GM12878 (cell line): ENCODE data around the gene RPS6KA5. TPM values are rescaled to one million over a fixed set of nuclear protein-coding genes. Genes with fewer than 3 reads are reported as not detected.

Source experiments
- ATAC-seq: fragments of 200-7000 bp; cut with Tn5 transposase; 3 replicates; pipeline ENCODE4 v1.9.1; 2020; ENCODE audit warnings: mild to moderate bottlenecking, moderate library complexity
- BruUV-seq: library from RNA; stranded (reverse); fragments of 400-500 nt; replicated peaks from 2 replicates; lab custom pipeline; 2021; lab: Mats Ljungman, UMichigan
- CTCF ChIA-PET: fragments of 300-600 bp; sonication (Branson Sonifier 250); formaldehyde crosslinking; extraction: SDS; loops from one replicate; lab custom pipeline; 2021; ENCODE audit warnings: inconsistent platforms; lab: Yijun Ruan, JAX
- POLR2A ChIA-PET: fragments of 350-600 bp; formaldehyde crosslinking; extraction: SDS; loops from one replicate; lab custom pipeline; 2021; ENCODE audit warnings: inconsistent platforms; lab: Charles Lee
- RAD21 ChIA-PET: fragments of 300-600 bp; sonication (Branson Sonifier 250); formaldehyde crosslinking; loops from one replicate; lab custom pipeline; 2023; ENCODE audit warnings: antibody characterized with exemption; ENCODE audit not compliant: unreplicated experiment; lab: Charles Lee
- SMC1A ChIA-PET: fragments of 300-600 bp; sonication (Branson Sonifier 250); formaldehyde crosslinking; loops from one replicate; lab custom pipeline; 2023; ENCODE audit not compliant: unreplicated experiment, uncharacterized antibody; lab: Charles Lee
- DNase-seq: peaks from one replicate; pipeline ENCODE4 v3.0.0-alpha.2; 2011; ENCODE audit warnings: low read depth, low spot score
- FAIRE-seq: peaks from 3 replicates; lab custom pipeline; 2011; peaks lifted over from hg19 to GRCh38; lab: Jason Lieb, UNC
- H2AFZ ChIP-seq: 2 replicates; pipeline ENCODE4 v1.6.0; 2011; ENCODE audit warnings: low read depth, low read length, control low read depth; ENCODE audit not compliant: control insufficient read depth
- H3K27ac ChIP-seq: 2 replicates; pipeline ENCODE4 v1.5.1; 2011; ENCODE audit warnings: control low read depth; ENCODE audit not compliant: control insufficient read depth, insufficient read depth
- H3K27me3 ChIP-seq, 2 experiments: replicated peaks in 1 of 2; 2 replicates each; pipeline versions ENCODE4 v1.6.0 to v1.6.1; 2011; ENCODE audit warnings: low read length in 1 of 2; ENCODE audit not compliant: control insufficient read depth in 2 of 2, insufficient read depth in 2 of 2
- H3K36me3 ChIP-seq, 2 experiments: 2 replicates each; pipeline ENCODE4 v1.5.1; 2011; ENCODE audit warnings: low read length in 1 of 2; ENCODE audit not compliant: control insufficient read depth in 2 of 2, insufficient read depth in 2 of 2
- H3K4me1 ChIP-seq: 2 replicates; pipeline ENCODE4 v1.6.1; 2011; ENCODE audit warnings: mild to moderate bottlenecking, low read length, moderate library complexity, mixed read lengths; ENCODE audit not compliant: control insufficient read depth, insufficient read depth
- H3K4me2 ChIP-seq: 2 replicates; pipeline ENCODE4 v1.6.0; 2011; ENCODE audit warnings: control low read depth; ENCODE audit not compliant: control insufficient read depth, insufficient read depth
- H3K4me3 ChIP-seq: fragments of 200-600 bp; sonication (generic); 2 replicates; pipeline ENCODE4 v1.5.1; 2016
- H3K79me2 ChIP-seq: 2 replicates; pipeline ENCODE4 v1.6.0; 2011; ENCODE audit warnings: low read length; ENCODE audit not compliant: control insufficient read depth, insufficient read depth
- H3K9ac ChIP-seq: 2 replicates; pipeline ENCODE4 v1.8.0; 2011; ENCODE audit warnings: low read length, control low read depth, mixed read lengths; ENCODE audit not compliant: control insufficient read depth, insufficient read depth
- H3K9me3 ChIP-seq: replicated peaks from 3 replicates; pipeline ENCODE4 v1.5.1; 2011; ENCODE audit warnings: mild to moderate bottlenecking, low read length; ENCODE audit not compliant: control insufficient read depth, insufficient read depth
- H4K20me1 ChIP-seq: 2 replicates; pipeline ENCODE4 v1.6.0; 2011; ENCODE audit not compliant: control insufficient read depth, insufficient read depth
- EED ChIP-seq: sonication (generic); IDR thresholded peaks from 2 replicates; pipeline ENCODE4 v1.6.1; 2016; ENCODE audit warnings: antibody characterized with exemption, low read depth
- FOXK2 ChIP-seq: fragments of 450-650 bp; IDR thresholded peaks from 2 replicates; pipeline ENCODE4 v1.6.1; 2017; ENCODE audit warnings: mild to moderate bottlenecking, moderate library complexity
- FOXM1 ChIP-seq: IDR thresholded peaks from 2 replicates; pipeline ENCODE4 v1.6.1; 2012; ENCODE audit warnings: low read depth, mild to moderate bottlenecking, inconsistent platforms, low read length, moderate library complexity
- IKZF1 ChIP-seq: fragments of 450-650 bp; conservative IDR thresholded peaks from 2 replicates; pipeline ENCODE4 v1.6.1; 2017; ENCODE audit warnings: antibody characterized with exemption, mild to moderate bottlenecking
- IKZF2 ChIP-seq, 2 experiments: fragments of 450-650 bp; IDR thresholded peaks; 2 replicates each; pipeline ENCODE4 v1.6.1; 2017; ENCODE audit warnings: mild to moderate bottlenecking in 2 of 2, moderate library complexity in 2 of 2
- JUND ChIP-seq: IDR thresholded peaks from 2 replicates; pipeline ENCODE4 v1.6.1; 2012; ENCODE audit warnings: low read depth, mild to moderate bottlenecking, low read length, improper control_type of control experiment, moderate library complexity
- MEF2B ChIP-seq: fragments of 450-650 bp; IDR thresholded peaks from 2 replicates; pipeline ENCODE4 v1.6.1; 2018; ENCODE audit warnings: mild to moderate bottlenecking, moderate library complexity; ENCODE audit not compliant: partially characterized antibody, poor library complexity, severe bottlenecking
- MYC ChIP-seq: IDR thresholded peaks from 2 replicates; pipeline ENCODE4 v1.6.1; 2011; ENCODE audit warnings: mild to moderate bottlenecking, low read length, moderate library complexity, inconsistent platforms; ENCODE audit not compliant: insufficient read depth, insufficient replicate concordance, insufficient read length, severe bottlenecking
- PAX5 ChIP-seq: IDR thresholded peaks from 2 replicates; pipeline ENCODE4 v1.6.1; 2011; ENCODE audit warnings: low read depth, low read length, borderline replicate concordance
- RFX5 ChIP-seq: IDR thresholded peaks from 2 replicates; pipeline ENCODE4 v1.6.1; 2011; ENCODE audit warnings: low read depth, low read length, improper control_type of control experiment
- SIN3A ChIP-seq: IDR thresholded peaks from 2 replicates; pipeline ENCODE4 v1.6.1; 2012; ENCODE audit warnings: low read depth, low read length, improper control_type of control experiment
- SMAD1 ChIP-seq: fragments of 450-650 bp; IDR thresholded peaks from 2 replicates; pipeline ENCODE4 v1.6.1; 2018; ENCODE audit warnings: mild to moderate bottlenecking, low read depth; ENCODE audit not compliant: partially characterized antibody
- SMC3 ChIP-seq: IDR thresholded peaks from 2 replicates; pipeline ENCODE4 v1.6.1; 2011; ENCODE audit warnings: low read length, improper control_type of control experiment, borderline replicate concordance
- SPI1 ChIP-seq: IDR thresholded peaks from 2 replicates; pipeline ENCODE4 v1.6.1; 2011; ENCODE audit warnings: low read depth, mild to moderate bottlenecking, low read length, moderate library complexity, borderline replicate concordance; ENCODE audit not compliant: insufficient read depth
- STAT3 ChIP-seq: IDR thresholded peaks from 2 replicates; pipeline ENCODE4 v1.6.1; 2011; ENCODE audit warnings: low read depth, low read length, improper control_type of control experiment
- ZNF384 ChIP-seq: IDR thresholded peaks from 2 replicates; pipeline ENCODE4 v1.6.1; 2012; ENCODE audit warnings: low read depth, mild to moderate bottlenecking, low read length, improper control_type of control experiment, borderline replicate concordance
- ZNF622 ChIP-seq: fragments of 450-650 bp; IDR thresholded peaks from 2 replicates; pipeline ENCODE4 v1.6.1; 2017; ENCODE audit warnings: mild to moderate bottlenecking, inconsistent platforms
- ZSCAN29 ChIP-seq: fragments of 450-650 bp; IDR thresholded peaks from 2 replicates; pipeline ENCODE4 v1.6.1; 2017; ENCODE audit warnings: mild to moderate bottlenecking, moderate library complexity
- WGBS: methylation state at CpG from one replicate; pipeline ENCODE4 v1.1.6; 2016; ENCODE audit warnings: low lambda C conversion rate; ENCODE audit not compliant: insufficient replicate concordance, insufficient coverage; ENCODE audit errors: missing lambda C conversion rate; 5-methylcytosine and 5-hydroxymethylcytosine counted together
- in situ Hi-C: fragments of 300-500 bp; cut with MboI; formaldehyde crosslinking; loops from 9 replicates; pipeline ENCODE4 v1.14.3; 2018; ENCODE audit warnings: mixed read lengths
- intact Hi-C: fragments of 100-400 bp; cut with micrococcal nuclease; formaldehyde crosslinking; loops from one replicate; pipeline ENCODE4 v1.14.2; 2022; ENCODE audit not compliant: unreplicated experiment
- polyA plus RNA-seq, 11 experiments: library from polyadenylated mRNA; depleted of rRNA in 4 of 11; unstranded in 6 of 11; stranded (reverse) in 5 of 11; fragments of >200 nt; fragmentation: Nextera tagmentation in 4 of 11; fragmentation: Illumina TruSeq in 1 of 11; extraction: Ambion mirVana in 4 of 11; extraction: Trizol in 1 of 11; gene quantifications; 1 replicate in 1 of 11; 2 replicates in 10 of 11; pipeline versions ENCODE4 v1.2.1 to v1.2.3, GENCODE V29; 2011 to 2016; ENCODE audit warnings: inconsistent platforms in 2 of 11, missing spikeins in 2 of 11, low read depth in 1 of 11
- total RNA-seq, 4 experiments: library from RNA; depleted of rRNA in 3 of 4; stranded (reverse); fragments of >200 nt in 3 of 4; fragmentation: Illumina TruSeq in 1 of 4; extraction: Trizol in 1 of 4; gene quantifications; 2 replicates each; pipeline versions ENCODE4 v1.2.1 to v1.2.3, GENCODE V29; 2013 to 2021
- TF ChIP-seq, protein P1 (sequence below): fragments of 450-650 bp; IDR thresholded peaks from 2 replicates; pipeline ENCODE4 v1.6.1; 2017; ENCODE audit warnings: low read depth, mild to moderate bottlenecking, moderate library complexity
- TF ChIP-seq, protein P2 (sequence below): IDR thresholded peaks from 2 replicates; pipeline ENCODE4 v1.6.1; 2012; ENCODE audit warnings: low read depth, low read length, improper control_type of control experiment
- TF ChIP-seq, protein P3 (sequence below): fragments of 450-650 bp; IDR thresholded peaks from 2 replicates; pipeline ENCODE4 v1.6.1; 2016; ENCODE audit warnings: mild to moderate bottlenecking

Gene RPS6KA5
- total and polyA plus RNA-seq, 10 of the 15 experiments (the other 5 are each of a cell fraction or from before 2014, with no cell fraction given), result 1.4 to 7.0 (median 3.7) TPM

DNA sequence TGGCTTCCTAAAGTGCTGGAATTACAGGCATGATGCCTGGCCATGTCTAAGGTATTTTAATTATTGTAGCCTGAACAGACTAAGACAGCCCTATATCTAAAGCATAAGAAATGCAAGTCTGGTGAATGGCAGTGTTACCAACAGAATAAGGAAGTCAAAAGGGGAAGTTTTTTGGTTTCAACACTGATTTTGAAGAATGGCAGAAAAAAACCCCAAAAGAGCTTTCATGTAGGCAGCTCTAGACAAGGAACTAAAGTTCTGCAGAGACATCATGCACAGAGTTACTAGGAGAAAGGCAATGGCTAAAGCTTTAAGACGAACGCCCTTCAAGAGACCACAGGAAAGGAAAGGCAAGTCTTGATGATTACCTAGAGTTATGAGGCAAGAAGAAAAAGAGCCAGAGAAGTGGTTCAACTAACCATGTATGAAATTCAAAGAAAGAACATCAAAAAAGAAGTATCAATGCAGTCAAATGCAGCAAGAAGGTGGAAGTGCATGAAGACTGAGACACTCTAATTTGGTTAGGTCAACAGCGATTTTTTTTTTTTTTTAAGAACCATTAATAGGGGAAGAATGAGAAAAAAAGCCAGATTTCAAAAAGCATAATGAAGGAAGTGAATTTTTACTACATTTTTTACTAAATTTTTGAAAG lies 50.8 kb downstream of the RPS6KA5 start:
- peak overlapping the region; percentile 37 for H3K4me3 ChIP-seq
- ATAC-seq (peak; percentile 92), DNase-seq (peak; percentile 85), FAIRE-seq (peak; percentile 81)
- 5% methylated on average over 3 of the region's 3 CpGs for WGBS
- in situ Hi-C loops (no loop called here), intact Hi-C loops (loop anchor here (5.0 kb wide), 2 partner anchors 53 to 108 kb away; partner anchors contain the start of gene RPS6KA5)
- H3K27me3 ChIP-seq, result no peaks in the 10 kb centered on the region
- peaks cover 30% of the 10 kb centered on the region for H3K4me1 ChIP-seq
- H3K4me2 ChIP-seq, result peak overlapping the region; percentile 75
- no peaks in the 10 kb centered on the region; the same call in 1 of the 2 replicates for H3K79me2 ChIP-seq
- POLR2A ChIA-PET, result interaction anchor here (0.5 to 3.1 kb wide), 10 partner anchors 8 to 107 kb away, joined by 3 to 16 read pairs (median 4); no protein-coding TSS in a partner anchor
- BruUV-seq, result no TSS peak
- RAD21 ChIA-PET, result interaction anchor here (0.6 to 2.2 kb wide), 9 partner anchors 13 to 104 kb away, joined by 3 to 16 read pairs (median 3); partner anchors contain the start of genes DGLUCY and RPS6KA5
- H3K9me3 ChIP-seq, result no peaks in the 10 kb centered on the region
- peak overlapping the region; percentile 78 for H3K27ac ChIP-seq
- CTCF ChIA-PET, result interaction anchor here (0.7 to 3.1 kb wide), 3 partner anchors 49 to 105 kb away, joined by 3 to 14 read pairs (median 4); no protein-coding TSS in a partner anchor
- H2AFZ ChIP-seq, result peak overlapping the region; percentile 61
- H4K20me1 ChIP-seq, result no peaks in the 10 kb centered on the region
- SMC1A ChIA-PET, result interaction anchor here (0.6 to 4.1 kb wide), 24 partner anchors 9 to 239 kb away, joined by 3 to 24 read pairs (median 4); no protein-coding TSS in a partner anchor
- H3K36me3 ChIP-seq, result no peaks in the 10 kb centered on the region
- peak overlapping the region; percentile 43; the same call in 1 of the 2 replicates for H3K9ac ChIP-seq
- peak; percentile 26 to 42; a peak in 2 of 4 replicates for TF ChIP-seq IKZF2 (IDR thresholded peaks at IDR 0.05)
- TF ChIP-seq JUND, result no peak
- TF ChIP-seq MYC, result no peak
- TF ChIP-seq SIN3A, result no peak
- peak; percentile 92 for TF ChIP-seq SPI1
- TF ChIP-seq IKZF1, result no peak; the same call in none of the 2 replicates
- no peak for TF ChIP-seq MEF2B
- TF ChIP-seq RFX5, result no peak
- 0 out of 2 replicates have a peak, but pooled peaks have one; percentile 34 for TF ChIP-seq STAT3
- TF ChIP-seq ZNF384, result peak; percentile 43
- no peak for TF ChIP-seq FOXK2
- TF ChIP-seq, protein P1, sequence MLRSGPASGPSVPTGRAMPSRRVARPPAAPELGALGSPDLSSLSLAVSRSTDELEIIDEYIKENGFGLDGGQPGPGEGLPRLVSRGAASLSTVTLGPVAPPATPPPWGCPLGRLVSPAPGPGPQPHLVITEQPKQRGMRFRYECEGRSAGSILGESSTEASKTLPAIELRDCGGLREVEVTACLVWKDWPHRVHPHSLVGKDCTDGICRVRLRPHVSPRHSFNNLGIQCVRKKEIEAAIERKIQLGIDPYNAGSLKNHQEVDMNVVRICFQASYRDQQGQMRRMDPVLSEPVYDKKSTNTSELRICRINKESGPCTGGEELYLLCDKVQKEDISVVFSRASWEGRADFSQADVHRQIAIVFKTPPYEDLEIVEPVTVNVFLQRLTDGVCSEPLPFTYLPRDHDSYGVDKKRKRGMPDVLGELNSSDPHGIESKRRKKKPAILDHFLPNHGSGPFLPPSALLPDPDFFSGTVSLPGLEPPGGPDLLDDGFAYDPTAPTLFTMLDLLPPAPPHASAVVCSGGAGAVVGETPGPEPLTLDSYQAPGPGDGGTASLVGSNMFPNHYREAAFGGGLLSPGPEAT, result peak; percentile 62; the same call in 1 of the 2 replicates
- TF ChIP-seq, protein P2, sequence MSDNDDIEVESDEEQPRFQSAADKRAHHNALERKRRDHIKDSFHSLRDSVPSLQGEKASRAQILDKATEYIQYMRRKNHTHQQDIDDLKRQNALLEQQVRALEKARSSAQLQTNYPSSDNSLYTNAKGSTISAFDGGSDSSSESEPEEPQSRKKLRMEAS, result no peak
- no peak for TF ChIP-seq PAX5
- TF ChIP-seq ZSCAN29, result no peak
- no peak for TF ChIP-seq FOXM1
- no peak for TF ChIP-seq SMC3
- 0 out of 2 replicates have a peak, but pooled peaks have one; percentile 15 for TF ChIP-seq EED
- TF ChIP-seq, protein P3, sequence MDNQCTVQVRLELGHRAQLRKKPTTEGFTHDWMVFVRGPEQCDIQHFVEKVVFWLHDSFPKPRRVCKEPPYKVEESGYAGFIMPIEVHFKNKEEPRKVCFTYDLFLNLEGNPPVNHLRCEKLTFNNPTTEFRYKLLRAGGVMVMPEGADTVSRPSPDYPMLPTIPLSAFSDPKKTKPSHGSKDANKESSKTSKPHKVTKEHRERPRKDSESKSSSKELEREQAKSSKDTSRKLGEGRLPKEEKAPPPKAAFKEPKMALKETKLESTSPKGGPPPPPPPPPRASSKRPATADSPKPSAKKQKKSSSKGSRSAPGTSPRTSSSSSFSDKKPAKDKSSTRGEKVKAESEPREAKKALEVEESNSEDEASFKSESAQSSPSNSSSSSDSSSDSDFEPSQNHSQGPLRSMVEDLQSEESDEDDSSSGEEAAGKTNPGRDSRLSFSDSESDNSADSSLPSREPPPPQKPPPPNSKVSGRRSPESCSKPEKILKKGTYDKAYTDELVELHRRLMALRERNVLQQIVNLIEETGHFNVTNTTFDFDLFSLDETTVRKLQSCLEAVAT, result peak; percentile 68
- no peak for TF ChIP-seq SMAD1
- TF ChIP-seq ZNF622, result no peak
